ENCODE results near the gene CNPPD1. TPM values are rescaled to one million over a fixed set of nuclear protein-coding genes. Genes with fewer than 3 reads are reported as not detected.

CNPPD1 gene
- polyA plus RNA-seq, 2 of the 4 experiments (the other 2 are of a cell fraction): 22.4 to 27.6 TPM

DNA sequence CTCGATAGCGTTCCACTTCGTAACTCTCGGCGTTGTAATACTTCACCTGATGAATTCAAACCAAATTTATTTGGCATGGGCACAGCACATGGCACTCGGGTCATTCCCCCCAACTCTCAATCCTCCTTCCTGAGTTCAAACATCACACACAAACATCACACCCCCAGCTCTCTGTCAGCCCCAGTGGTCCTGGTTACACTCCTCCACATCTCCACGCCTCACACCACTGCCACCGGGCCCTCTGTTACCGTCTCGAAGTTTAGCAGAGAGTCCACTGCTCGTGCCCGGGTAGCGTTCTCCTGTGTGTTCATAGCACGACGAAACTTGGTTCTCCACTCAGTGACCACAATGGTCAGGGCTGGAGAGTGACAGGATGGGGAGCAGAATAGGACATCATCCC lies 37.4 kb upstream of the CNPPD1 start:
- no peak overlapping the region for H3K4me2 ChIP-seq
- peaks cover 25% of the 10 kb centered on the region for H3K4me1 ChIP-seq
- no peak overlapping the region for H3K27ac ChIP-seq
- ATAC-seq: no peak
- ChIA-PET CTCF (interaction anchor here (1.0 to 8.6 kb wide), 3 partner anchors 43 to 79 kb away, joined by 3 to 56 read pairs (median 7); no protein-coding TSS in a partner anchor), POLR2A (no interaction called here)
- no peak for DNase-seq (ENCODE audit: low read depth in 1 of 2, low spot score in 1 of 2)
- no peaks in the 10 kb centered on the region for H3K9me3 ChIP-seq
- 95% methylated on average over 15 of the region's 15 CpGs for WGBS (ENCODE audit: missing lambda C conversion rate)
- H3K4me3 ChIP-seq: no peak overlapping the region
- no peak for FAIRE-seq
- TF ChIP-seq TFCP2L1 (CRISPR knock-in tag; IDR thresholded peaks at IDR 0.05) (no peak), EHF (CRISPR knock-in tag; IDR thresholded peaks at IDR 0.05) (no peak), FOXS1 (CRISPR knock-in tag; IDR thresholded peaks at IDR 0.05) (no peak), MAZ (IDR thresholded peaks at IDR 0.05; ENCODE audit: borderline replicate concordance, low read depth, low read length) (no peak), NFE2L2 (conservative IDR thresholded peaks at IDR 0.05; ENCODE audit: low read length) (no peak), EHMT2 (IDR thresholded peaks at IDR 0.05; ENCODE audit: low read depth) (no peak)
- TF ChIP-seq, protein P1, sequence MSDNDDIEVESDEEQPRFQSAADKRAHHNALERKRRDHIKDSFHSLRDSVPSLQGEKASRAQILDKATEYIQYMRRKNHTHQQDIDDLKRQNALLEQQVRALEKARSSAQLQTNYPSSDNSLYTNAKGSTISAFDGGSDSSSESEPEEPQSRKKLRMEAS (IDR thresholded peaks at IDR 0.05): no peak

DNA sequence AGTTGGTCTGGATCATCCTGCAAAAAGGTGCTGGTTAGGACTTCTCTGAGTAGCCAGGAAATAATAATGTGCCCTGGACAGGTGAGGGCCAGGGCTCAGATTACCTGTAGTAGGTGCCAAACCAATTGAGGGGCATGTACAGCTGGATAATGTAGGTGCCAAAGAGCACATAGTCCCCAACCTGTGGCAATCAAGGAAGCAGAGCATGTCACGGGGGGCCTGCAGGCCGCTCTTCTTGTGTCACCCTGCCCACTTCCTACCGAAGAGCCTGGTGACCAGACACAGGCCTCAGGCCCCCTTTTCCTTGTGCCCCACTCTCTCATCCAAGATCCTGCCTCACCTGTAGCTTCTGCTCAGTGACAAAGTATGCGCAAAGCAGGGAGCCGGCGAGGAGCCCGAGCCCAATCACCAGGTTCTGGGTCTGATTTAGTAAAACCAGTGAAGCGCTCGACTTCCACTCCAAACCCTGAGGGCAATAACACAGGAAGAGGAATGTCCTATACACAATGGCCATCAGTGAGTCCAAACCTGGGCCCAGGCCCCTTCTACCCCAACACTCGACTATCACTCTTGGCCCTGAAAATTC lies 36.9 kb upstream of the CNPPD1 start:
- Histone ChIP-seq H3K4me2 (no peak overlapping the region), H3K4me3 (no peak overlapping the region), H3K4me1 (peaks cover 23% of the 10 kb centered on the region), H3K27ac (no peak overlapping the region), H3K9me3 (no peaks in the 10 kb centered on the region)
- FAIRE-seq (no peak), DNase-seq (ENCODE audit: low read depth in 1 of 2, low spot score in 1 of 2) (no peak), ATAC-seq (no peak)
- ChIA-PET CTCF (interaction anchor here (1.0 to 8.6 kb wide), 6 partner anchors 37 to 138 kb away, joined by 3 to 56 read pairs (median 4); partner anchors contain the start of gene DNAJB2), POLR2A (no interaction called here)
- 93% methylated on average over 10 of the region's 10 CpGs for WGBS (ENCODE audit: missing lambda C conversion rate)
- TF ChIP-seq RNF2 (IDR thresholded peaks at IDR 0.05; ENCODE audit: borderline replicate concordance, low read depth) (no peak), JUN (IDR thresholded peaks at IDR 0.05) (no peak), ZSCAN20 (CRISPR knock-in tag; IDR thresholded peaks at IDR 0.05) (no peak), SREBF2 (IDR thresholded peaks at IDR 0.05) (no peak), ZC3H11A (IDR thresholded peaks at IDR 0.05) (no peak), PHF8 (IDR thresholded peaks at IDR 0.05; ENCODE audit: borderline replicate concordance, low read depth) (no peak), CBX2 (IDR thresholded peaks at IDR 0.05; ENCODE audit: borderline replicate concordance, low read depth) (no peak), TFCP2L1 (CRISPR knock-in tag; IDR thresholded peaks at IDR 0.05) (no peak), FOXS1 (CRISPR knock-in tag; IDR thresholded peaks at IDR 0.05) (no peak), FOSL2 (IDR thresholded peaks at IDR 0.05) (no peak), FOSL2 (CRISPR knock-in tag; IDR thresholded peaks at IDR 0.05) (no peak), HOXA7 (CRISPR knock-in tag; IDR thresholded peaks at IDR 0.05) (no peak), EHMT2 (IDR thresholded peaks at IDR 0.05; ENCODE audit: low read depth) (no peak)
- TF ChIP-seq, protein P2, sequence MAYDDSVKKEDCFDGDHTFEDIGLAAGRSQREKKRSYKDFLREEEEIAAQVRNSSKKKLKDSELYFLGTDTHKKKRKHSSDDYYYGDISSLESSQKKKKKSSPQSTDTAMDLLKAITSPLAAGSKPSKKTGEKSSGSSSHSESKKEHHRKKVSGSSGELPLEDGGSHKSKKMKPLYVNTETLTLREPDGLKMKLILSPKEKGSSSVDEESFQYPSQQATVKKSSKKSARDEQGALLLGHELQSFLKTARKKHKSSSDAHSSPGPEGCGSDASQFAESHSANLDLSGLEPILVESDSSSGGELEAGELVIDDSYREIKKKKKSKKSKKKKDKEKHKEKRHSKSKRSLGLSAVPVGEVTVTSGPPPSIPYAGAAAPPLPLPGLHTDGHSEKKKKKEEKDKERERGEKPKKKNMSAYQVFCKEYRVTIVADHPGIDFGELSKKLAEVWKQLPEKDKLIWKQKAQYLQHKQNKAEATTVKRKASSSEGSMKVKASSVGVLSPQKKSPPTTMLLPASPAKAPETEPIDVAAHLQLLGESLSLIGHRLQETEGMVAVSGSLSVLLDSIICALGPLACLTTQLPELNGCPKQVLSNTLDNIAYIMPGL (CRISPR knock-in tag; IDR thresholded peaks at IDR 0.05; ENCODE audit: borderline replicate concordance): no peak
- TF ChIP-seq, protein P3, sequence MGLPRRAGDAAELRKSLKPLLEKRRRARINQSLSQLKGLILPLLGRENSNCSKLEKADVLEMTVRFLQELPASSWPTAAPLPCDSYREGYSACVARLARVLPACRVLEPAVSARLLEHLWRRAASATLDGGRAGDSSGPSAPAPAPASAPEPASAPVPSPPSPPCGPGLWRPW (IDR thresholded peaks at IDR 0.05): no peak
- TF ChIP-seq, protein P4, sequence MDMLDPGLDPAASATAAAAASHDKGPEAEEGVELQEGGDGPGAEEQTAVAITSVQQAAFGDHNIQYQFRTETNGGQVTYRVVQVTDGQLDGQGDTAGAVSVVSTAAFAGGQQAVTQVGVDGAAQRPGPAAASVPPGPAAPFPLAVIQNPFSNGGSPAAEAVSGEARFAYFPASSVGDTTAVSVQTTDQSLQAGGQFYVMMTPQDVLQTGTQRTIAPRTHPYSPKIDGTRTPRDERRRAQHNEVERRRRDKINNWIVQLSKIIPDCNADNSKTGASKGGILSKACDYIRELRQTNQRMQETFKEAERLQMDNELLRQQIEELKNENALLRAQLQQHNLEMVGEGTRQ (IDR thresholded peaks at IDR 0.05): no peak

DNA sequence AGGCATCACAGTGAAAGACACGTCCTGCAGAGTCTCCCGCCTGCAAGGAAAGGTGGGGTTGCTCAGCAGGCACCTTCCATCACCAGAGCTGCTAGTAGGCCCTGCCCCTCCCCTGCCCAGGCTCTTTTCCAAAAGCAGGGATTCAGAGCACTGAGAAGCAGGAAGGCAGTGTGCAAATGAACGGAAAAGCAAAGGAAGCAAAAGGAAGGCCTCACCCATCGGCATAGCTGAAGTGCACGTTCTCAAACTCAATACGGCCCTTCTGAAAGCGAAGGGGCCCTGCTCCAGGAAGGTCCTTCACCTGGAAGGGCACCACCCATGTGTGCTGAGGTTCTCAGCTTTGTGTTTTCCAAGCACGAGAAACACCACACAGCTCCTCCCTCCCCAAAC lies 36.3 kb upstream of the CNPPD1 start:
- POLR2A ChIA-PET: no interaction called here
- TF ChIP-seq, protein P5, sequence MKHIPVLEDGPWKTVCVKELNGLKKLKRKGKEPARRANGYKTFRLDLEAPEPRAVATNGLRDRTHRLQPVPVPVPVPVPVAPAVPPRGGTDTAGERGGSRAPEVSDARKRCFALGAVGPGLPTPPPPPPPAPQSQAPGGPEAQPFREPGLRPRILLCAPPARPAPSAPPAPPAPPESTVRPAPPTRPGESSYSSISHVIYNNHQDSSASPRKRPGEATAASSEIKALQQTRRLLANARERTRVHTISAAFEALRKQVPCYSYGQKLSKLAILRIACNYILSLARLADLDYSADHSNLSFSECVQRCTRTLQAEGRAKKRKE (CRISPR knock-in tag; IDR thresholded peaks at IDR 0.05; ENCODE audit: low read depth): no peak
- TF ChIP-seq JUN (IDR thresholded peaks at IDR 0.05) (no peak), MAZ (IDR thresholded peaks at IDR 0.05; ENCODE audit: borderline replicate concordance, low read depth, low read length) (no peak), FOSB (CRISPR knock-in tag; IDR thresholded peaks at IDR 0.05) (no peak), POLR2A (IDR thresholded peaks at IDR 0.05; ENCODE audit: low read length) (no peak)
- TF ChIP-seq, protein P2 (CRISPR knock-in tag; IDR thresholded peaks at IDR 0.05; ENCODE audit: borderline replicate concordance): no peak
- TF ChIP-seq, protein P6, sequence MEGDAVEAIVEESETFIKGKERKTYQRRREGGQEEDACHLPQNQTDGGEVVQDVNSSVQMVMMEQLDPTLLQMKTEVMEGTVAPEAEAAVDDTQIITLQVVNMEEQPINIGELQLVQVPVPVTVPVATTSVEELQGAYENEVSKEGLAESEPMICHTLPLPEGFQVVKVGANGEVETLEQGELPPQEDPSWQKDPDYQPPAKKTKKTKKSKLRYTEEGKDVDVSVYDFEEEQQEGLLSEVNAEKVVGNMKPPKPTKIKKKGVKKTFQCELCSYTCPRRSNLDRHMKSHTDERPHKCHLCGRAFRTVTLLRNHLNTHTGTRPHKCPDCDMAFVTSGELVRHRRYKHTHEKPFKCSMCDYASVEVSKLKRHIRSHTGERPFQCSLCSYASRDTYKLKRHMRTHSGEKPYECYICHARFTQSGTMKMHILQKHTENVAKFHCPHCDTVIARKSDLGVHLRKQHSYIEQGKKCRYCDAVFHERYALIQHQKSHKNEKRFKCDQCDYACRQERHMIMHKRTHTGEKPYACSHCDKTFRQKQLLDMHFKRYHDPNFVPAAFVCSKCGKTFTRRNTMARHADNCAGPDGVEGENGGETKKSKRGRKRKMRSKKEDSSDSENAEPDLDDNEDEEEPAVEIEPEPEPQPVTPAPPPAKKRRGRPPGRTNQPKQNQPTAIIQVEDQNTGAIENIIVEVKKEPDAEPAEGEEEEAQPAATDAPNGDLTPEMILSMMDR (IDR thresholded peaks at IDR 0.05): no peak
- TF ChIP-seq, protein P7, sequence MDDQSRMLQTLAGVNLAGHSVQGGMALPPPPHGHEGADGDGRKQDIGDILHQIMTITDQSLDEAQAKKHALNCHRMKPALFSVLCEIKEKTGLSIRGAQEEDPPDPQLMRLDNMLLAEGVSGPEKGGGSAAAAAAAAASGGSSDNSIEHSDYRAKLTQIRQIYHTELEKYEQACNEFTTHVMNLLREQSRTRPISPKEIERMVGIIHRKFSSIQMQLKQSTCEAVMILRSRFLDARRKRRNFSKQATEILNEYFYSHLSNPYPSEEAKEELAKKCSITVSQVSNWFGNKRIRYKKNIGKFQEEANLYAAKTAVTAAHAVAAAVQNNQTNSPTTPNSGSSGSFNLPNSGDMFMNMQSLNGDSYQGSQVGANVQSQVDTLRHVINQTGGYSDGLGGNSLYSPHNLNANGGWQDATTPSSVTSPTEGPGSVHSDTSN (IDR thresholded peaks at IDR 0.05): no peak

More for the DNA sequence above, 36.3 kb upstream of the CNPPD1 start:
- Histone ChIP-seq H3K27ac (no peak overlapping the region), H3K4me1 (peaks cover 26% of the 10 kb centered on the region), H3K9me3 (no peaks in the 10 kb centered on the region), H3K4me3 (no peak overlapping the region), H3K4me2 (no peak overlapping the region)
- 92% methylated on average over 7 of the region's 8 CpGs for WGBS (ENCODE audit: missing lambda C conversion rate)
- CTCF ChIA-PET: interaction anchor here (0.8 to 8.6 kb wide), 7 partner anchors 37 to 139 kb away, joined by 3 to 56 read pairs (median 4); partner anchors contain the start of gene DNAJB2
- FAIRE-seq (no peak), ATAC-seq (no peak), DNase-seq (ENCODE audit: low read depth in 1 of 2, low spot score in 1 of 2) (no peak)
